ENCODE data around the gene EXOC4. TPM values are rescaled to one million over a fixed set of nuclear protein-coding genes. Genes with fewer than 3 reads are reported as not detected.

EXOC4 gene
- total RNA-seq, 1 experiment from 2014 or later = 75.8 TPM

GRCh38 chr7:134037991-134038390, 785.1 kb downstream of the EXOC4 start:
- no peaks in the 10 kb centered on the region for H3K27me3 Mint-ChIP-seq (ENCODE audit: low read depth)
- no peak for DNase-seq
- Histone ChIP-seq H3K23me2 (ENCODE audit: insufficient read length, low read depth, low read length, poor library complexity, severe bottlenecking) (no peaks in the 10 kb centered on the region), H4K91ac (ENCODE audit: insufficient read length, low read depth, low read length) (no peak overlapping the region), H3K79me1 (ENCODE audit: insufficient read depth, low read depth, low read length, poor library complexity, severe bottlenecking) (no peaks in the 10 kb centered on the region), H2BK120ac (ENCODE audit: low read depth, low read length, poor library complexity, severe bottlenecking) (no peak overlapping the region), H2BK12ac (ENCODE audit: insufficient read length, low read depth, low read length) (no peak overlapping the region), H4K20me1 (ENCODE audit: control insufficient read depth, insufficient read depth, insufficient read length) (no peaks in the 10 kb centered on the region), H3K18ac (ENCODE audit: insufficient read length, low read depth, low read length) (no peak overlapping the region), H3K14ac (ENCODE audit: insufficient read depth, low read length) (no peak overlapping the region), H3K27me3 (ENCODE audit: insufficient read depth, low read length) (no peaks in the 10 kb centered on the region), H2BK20ac (ENCODE audit: low read depth, low read length, poor library complexity, severe bottlenecking) (no peak overlapping the region), H4K5ac (ENCODE audit: insufficient read length, low read depth, low read length) (no peak overlapping the region), H3K9me3 (ENCODE audit: control insufficient read depth, low read depth, low read length) (no peaks in the 10 kb centered on the region), H2BK5ac (ENCODE audit: insufficient read length, low read length) (no peak overlapping the region), H3K79me2 (ENCODE audit: insufficient read depth, low read length) (no peaks in the 10 kb centered on the region), H3K27ac (ENCODE audit: insufficient read length, low read depth, low read length) (no peak overlapping the region), H2AFZ (ENCODE audit: low read length) (no peak overlapping the region), H3K9ac (ENCODE audit: extremely low read depth, insufficient read length, low read length) (no peak overlapping the region), H3T11ph (ENCODE audit: low read length) (no peak overlapping the region), H2BK15ac (ENCODE audit: low read depth, low read length) (no peak overlapping the region), H3K56ac (ENCODE audit: insufficient read length, low read depth, low read length) (no peak overlapping the region), H3K4me1 (ENCODE audit: insufficient read depth, low read length) (peaks cover 4% of the 10 kb centered on the region), H4K8ac (replicated peaks; ENCODE audit: insufficient read length, low read depth, low read length) (no peak overlapping the region), H2AK5ac (ENCODE audit: insufficient read length, low read length) (no peak overlapping the region), H3K4me2 (ENCODE audit: insufficient read depth, insufficient read length, low read length) (no peak overlapping the region), H3K4ac (ENCODE audit: low read depth, low read length) (no peak overlapping the region), H3K23ac (ENCODE audit: insufficient read length, low read depth, low read length) (no peak overlapping the region)
- no peak overlapping the region for H3K27ac Mint-ChIP-seq
- no peak for TF ChIP-seq CTCF (conservative IDR thresholded peaks at IDR 0.05)
- WGBS (ENCODE audit: extremely low coverage, insufficient read length, low lambda C conversion rate) = no CpG with 5 or more reads among the region's 4 CpGs
- no peak overlapping the region for H3K4me3 Mint-ChIP-seq
- H3K36me3 Mint-ChIP-seq (ENCODE audit: insufficient read depth in 1 of 3, low read depth in 3 of 3) = peaks cover 0 to 2% (median 0%) of the 10 kb centered on the region in 3 experiments; a peak in 2 of 7 replicates
- no peaks in the 10 kb centered on the region; a peak in 1 of 5 replicates for H3K9me3 Mint-ChIP-seq
- peaks cover 13 to 15% of the 10 kb centered on the region in 2 experiments for H3K4me1 Mint-ChIP-seq
